Right ventricle myocardium superior (tissue), 1 donor: Measurements from ENCODE around the gene ATAD2B. TPM values are rescaled to one million over a fixed set of nuclear protein-coding genes. Genes with fewer than 3 reads are reported as not detected.
"Not testable (repeated sequence)": the region's sequence is repeated elsewhere in the genome, so short reads cannot be mapped to it uniquely, and the experiment has no call there.

Experiments
- ATAC-seq: fragments of 200-7000 bp; cut with Tn5 transposase; one replicate; pipeline ENCODE4 v1.9.1; 2020; ENCODE audit warnings: mild to moderate bottlenecking; ENCODE audit not compliant: poor library complexity
- DNase-seq: peaks from one replicate; pipeline ENCODE4 v3.0.0-alpha.2; 2020
- intact Hi-C: fragments of 100-400 bp; cut with DNase I; formaldehyde crosslinking; loops from one replicate; pipeline ENCODE4 v1.11.2; 2022
- total RNA-seq: library from RNA; stranded (reverse); fragmentation: NEBNext Ultra II Directional; extraction: Animal tissue kit (Norgen Biotek cat#: 25700); gene quantifications from one replicate; pipeline ENCODE4 v1.2.1, GENCODE V29; 2021
- donor health status: DM: no; HTN: yes; CAD: no; lungs with severe emphysema.

The ATAD2B gene
- total RNA-seq, 1 donor from 2014 or later = 6.1 TPM

DNA sequence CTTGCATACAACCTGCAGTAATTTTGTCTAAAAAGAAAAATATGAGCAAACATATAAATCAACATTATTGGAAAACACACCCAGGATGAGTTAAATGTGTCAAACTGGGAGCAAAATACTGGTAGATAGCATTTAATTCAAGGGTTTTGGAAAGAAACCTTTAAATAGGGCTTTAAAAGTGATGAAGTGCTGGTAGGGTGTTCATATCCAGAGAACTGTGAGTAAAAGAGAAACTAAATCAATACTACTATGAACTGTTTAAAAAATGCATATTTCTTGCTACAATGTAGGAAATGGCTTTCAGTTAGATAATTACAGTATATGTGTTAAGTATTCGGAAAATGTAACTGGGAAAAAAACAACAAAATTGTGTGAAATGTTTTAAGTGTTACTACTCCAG lies 117.8 kb downstream of the ATAD2B start:
- ATAC-seq = no peak
- intact Hi-C loops = no loop called here
- DNase-seq = no peak

DNA sequence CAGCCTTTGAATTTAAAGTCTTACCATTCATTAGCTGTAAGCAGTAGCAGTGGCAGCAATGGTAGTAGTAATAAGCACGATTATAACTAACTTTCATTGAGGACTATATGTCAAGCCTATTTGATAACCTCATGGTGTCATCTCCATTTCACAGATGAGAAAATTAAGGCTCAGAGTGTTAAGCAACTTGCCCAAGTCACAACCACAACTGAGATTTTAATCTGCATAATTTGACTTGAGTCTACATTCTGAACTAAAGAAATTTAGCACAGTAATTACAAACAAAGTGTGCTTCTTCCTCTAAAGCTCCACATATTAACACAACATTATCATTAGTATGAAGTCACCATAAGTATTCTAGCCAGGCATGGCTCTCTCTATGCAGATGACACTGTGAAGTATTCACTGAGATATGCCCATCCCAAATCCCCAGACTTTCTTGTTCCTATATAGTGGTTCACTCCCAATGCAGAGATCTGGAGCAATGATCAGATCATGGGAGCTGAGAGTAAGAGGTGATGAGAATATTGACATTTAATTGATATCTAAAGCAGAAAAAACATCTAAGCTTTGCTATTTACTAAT lies 120.2 kb downstream of the ATAD2B start:
- DNase-seq (no peak), ATAC-seq (no peak)
- intact Hi-C loops = no loop called here

DNA sequence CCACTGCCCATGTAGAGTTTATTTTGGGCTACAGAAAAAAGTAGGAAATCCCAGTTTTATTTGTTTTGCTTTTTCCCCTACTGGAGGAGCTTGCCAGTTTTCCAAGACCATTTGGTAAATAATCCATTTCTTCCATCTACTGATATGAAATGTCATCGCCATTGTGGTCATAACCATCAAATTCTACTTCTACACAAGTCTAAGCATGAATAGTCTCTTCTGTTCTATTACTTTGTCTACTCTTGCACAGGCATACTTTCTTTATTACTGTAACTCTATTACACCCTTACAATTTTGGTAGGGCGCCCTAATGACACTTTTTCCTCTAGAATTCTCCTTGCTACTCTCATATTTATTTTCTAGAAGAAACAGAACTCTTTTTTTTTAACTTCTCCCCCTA lies 120.7 kb downstream of the ATAD2B start:
- intact Hi-C loops = no loop called here
- DNase-seq (no peak), ATAC-seq (no peak)

DNA sequence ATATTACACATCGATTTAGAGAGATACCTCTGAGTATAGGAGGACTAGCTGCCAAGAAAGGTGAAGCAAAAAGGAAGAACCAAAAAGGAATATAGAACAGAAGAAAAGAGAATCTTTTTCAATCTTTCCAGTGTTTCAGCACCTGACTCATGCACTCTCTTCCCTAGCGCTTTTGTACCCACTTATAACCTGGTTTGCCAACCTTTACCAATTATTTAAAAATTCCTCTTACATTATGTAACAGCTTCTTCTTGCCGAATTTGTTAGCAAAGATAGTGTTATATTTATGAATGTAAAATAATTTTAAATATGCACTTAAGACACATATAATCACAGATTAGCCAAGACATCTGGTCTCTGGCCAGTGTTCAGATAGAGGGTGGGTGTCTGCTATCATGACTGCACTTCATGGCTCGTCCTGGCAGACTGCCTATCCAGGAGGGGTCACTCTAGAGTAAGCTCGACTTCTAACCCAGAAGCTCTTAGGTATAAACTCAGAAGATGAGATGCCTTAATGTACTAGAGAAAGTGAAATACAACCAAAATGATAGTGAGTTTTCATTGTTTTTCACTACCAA lies 122.9 kb downstream of the ATAD2B start:
- DNase-seq (peak; percentile 43), ATAC-seq (peak; percentile 61)
- intact Hi-C loops = no loop called here

DNA sequence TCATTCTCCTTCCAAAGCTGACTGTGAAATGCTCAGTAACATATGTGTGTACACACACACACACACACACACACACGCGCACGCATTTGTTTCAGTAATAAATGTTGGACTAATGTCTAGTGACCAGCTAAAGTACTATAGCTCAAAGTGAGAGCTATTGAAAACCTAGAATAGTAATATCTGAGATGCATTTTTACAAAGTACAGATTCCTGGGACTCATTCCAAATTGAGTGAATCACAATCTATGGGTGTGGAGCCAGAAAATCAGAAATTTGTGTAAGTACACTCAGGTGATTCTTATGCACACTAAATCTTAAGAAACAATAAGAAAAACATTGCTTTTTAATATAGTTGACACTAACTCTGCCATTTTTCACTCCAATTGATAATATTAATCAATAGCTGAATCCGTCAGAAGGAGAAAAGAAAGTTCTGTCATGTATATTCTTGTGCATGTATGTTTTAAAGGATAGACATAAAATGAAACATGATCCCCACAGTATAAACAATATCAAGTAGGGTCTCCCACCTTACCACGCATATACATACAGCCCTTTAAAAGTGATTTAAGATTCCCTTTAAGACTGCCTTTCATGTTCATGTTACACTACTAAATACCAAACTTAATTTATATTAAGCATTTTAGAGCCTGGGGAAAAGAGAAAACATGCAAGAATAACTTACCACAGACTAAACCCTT lies 123.5 kb downstream of the ATAD2B start:
- intact Hi-C loops = no loop called here
- ATAC-seq (peak; percentile 27), DNase-seq (no peak)

DNA sequence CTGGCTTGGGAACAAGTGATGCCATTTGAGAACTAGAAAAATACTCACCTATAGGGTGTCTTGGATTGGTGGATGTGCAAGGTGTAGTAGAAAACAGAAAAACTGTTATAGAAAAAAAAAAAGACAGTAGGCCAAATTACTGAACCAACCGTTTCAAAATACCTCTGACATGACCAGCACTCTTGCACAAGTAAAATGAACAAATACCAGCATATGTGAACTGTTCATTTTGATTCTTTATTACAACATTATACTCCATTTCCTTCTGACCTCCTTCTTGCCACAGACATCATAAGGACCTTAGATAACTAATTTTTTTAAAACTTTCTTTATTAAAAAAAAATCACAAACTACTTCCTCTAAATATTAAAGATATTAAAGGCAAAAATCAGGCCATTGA lies 125.5 kb downstream of the ATAD2B start:
- intact Hi-C loops = no loop called here
- ATAC-seq (no peak), DNase-seq (no peak)

DNA sequence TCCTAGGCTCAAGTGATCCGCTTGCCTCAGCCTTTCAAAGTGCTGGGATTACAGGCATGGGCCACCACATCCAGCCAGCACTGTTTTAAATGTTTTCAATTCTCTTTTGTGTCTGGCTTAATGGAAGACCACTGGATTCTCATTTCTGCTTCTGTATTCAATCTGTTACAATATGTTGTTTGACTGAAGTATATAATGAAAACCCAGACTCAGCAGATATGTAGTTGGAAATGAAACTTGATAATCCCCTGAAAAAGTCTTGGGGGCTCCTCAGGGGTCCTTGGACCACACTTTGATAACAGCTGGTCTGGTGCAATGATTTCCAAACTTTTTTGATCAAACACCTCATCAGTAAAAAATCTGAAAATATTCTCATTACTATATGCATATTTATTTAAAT lies 132.7 kb downstream of the ATAD2B start:
- DNase-seq = no peak
- intact Hi-C loops = no loop called here
- no peak for ATAC-seq

DNA sequence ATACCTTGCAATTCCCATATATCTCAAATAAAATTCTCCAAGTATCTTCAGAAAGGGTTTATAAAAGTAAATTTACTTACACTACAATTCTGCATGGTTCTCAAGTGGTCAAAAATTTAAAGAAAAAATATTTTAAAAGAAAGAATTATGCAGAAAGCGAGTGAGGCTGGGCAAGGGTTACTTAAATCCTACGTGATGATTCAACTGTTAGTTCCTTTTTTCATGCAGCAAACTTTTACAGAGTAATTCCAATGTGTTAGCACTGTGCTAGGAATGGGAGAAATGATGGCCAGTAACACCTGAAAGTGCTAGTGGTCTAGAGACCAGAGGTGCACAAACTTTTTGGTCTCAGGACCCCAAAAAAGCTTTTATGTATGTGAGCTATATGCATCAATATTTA lies 133.4 kb downstream of the ATAD2B start:
- intact Hi-C loops = no loop called here

DNA sequence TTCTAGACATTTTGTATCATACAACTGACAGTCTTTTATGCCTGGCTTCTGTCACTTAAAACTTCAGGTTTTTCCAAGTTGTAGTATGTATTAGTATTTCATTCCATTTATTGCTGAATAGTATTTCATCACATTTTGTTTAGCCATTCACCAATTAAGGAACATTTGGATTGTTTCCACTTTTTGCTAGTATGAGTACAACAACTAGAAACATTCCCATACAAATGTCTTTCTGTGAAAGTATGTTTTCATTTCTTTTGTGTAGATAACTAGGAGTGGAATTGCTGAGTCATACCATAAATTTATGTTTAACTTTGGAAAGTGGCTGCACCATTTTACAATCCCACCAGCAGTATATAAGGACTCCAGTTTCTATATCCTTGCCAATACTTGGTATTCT lies 135.9 kb downstream of the ATAD2B start:
- ATAC-seq = no peak

More for the DNA sequence above, 133.4 kb downstream of the ATAD2B start:
- ATAC-seq (no peak), DNase-seq (no peak)

DNA sequence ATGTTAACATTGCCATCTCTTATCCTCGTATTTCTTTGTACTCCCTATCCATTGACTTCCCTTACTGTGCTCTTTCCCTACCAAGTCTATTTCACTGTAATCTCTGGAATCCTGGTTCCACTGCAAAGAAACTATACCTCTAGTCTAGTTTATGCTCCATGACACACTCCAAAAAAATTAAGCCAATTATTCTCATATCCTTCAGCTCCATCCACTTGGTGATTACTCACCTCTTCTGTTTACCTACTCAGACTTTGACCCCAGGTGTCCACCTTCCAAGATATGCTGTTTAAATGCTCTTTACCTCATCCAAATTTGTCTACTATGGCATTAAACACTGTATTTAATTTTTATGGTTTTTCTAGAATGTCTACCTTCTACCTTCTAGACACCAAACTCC lies 137.9 kb downstream of the ATAD2B start:
- intact Hi-C loops = no loop called here
- ATAC-seq = no peak

More for the DNA sequence above, 135.9 kb downstream of the ATAD2B start:
- no peak for DNase-seq
- intact Hi-C loops = no loop called here

DNA sequence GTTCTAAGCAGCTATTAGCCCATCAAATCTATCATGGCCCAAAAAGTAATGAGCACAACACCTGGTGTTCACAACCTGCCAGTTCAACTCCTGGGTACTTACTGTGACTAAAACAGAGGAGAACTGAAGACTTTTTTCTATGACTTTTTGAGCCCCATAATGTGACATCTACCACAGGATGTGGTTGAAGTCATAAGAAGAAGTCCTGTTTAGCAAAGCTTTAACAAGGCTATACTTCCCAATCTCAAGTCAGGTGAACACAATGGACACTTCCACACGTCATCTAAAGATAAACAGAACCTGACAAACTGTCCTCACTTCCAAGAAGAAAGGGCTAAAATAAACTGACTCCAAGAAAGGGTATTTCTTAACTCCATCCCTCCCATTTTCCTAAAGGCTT lies 138.8 kb downstream of the ATAD2B start:
- ATAC-seq = no peak
- intact Hi-C loops = no loop called here
- no peak for DNase-seq

More for the DNA sequence above, 137.9 kb downstream of the ATAD2B start:
- no peak for DNase-seq

DNA sequence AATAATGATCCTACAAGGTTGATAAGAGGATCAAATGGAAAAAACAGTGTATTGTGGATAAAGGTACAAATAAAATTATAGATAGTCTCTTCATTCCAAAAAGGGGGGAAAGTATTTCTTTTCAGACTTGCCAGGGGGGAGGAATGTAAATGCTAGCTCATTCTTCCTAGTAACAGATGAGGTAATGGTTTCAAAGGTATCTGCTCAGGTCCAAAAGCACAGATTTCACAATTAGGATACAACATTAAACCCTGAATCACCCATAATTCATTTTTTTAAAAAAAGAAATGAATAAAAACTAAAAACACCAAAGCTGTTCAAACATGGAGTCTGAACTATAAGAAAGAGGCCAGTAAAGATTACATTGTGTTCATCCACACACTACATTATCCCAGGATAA lies 142.0 kb downstream of the ATAD2B start:
- intact Hi-C loops = no loop called here
- ATAC-seq (no peak), DNase-seq (no peak)

DNA sequence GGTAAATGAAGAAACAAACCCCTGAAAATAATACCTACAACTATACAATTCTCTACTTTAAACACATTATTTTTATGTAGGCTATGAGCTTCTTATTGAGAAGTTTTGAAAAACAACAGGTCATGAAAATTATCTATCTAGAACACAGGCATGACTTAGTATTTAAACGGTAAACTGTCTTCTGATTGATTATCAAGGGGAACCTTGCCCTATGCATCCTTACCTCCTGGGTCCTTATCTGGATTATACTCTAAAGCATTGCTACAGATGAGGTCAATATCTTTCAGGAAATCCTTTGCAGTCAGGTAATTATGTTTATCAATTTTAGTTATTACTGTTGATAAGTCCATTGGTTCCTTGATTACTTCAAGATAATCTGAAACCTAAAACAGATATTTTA lies 144.3 kb downstream of the ATAD2B start:
- ATAC-seq (no peak), DNase-seq (no peak)
- intact Hi-C loops = no loop called here

DNA sequence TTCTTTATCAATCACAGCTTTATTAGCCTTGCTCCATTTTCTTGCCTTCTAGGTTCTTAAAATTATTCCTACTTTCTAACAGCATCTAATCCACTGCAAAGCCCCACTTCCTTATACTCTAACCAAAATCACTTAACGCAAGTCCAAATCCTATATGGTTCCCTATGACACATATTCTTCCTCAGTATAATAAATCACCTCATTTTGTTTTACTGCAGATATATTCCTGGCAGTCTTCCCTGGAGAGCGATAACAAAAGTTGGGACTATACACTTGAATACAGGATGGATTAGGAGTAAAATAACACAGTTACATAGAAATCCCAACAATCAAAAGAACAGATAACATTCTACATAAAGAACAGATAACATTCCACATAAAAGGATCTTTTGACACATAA lies 144.8 kb downstream of the ATAD2B start:
- intact Hi-C loops = no loop called here
- ATAC-seq = no peak

DNA sequence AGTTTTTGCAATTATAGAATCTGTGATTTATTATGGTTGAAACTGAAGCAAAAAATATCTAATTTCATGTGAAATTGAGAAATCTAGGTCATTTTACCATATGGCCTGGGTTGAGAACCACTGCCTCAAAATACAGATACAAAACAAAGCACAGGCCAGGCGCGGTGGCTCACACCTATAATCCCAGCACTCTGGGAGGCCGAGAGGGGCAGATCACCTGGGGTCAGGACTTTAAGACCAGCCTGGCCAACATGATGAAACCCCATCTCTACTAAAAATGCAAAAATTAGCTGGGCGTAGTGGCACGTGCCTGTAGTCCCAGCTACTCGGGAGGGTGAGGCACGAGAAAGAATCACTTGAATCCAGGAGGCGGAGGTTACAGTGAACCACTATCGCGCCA lies 146.5 kb downstream of the ATAD2B start:
- DNase-seq, intact Hi-C loops, ATAC-seq: not testable (repeated sequence)

More for the DNA sequence above, 144.8 kb downstream of the ATAD2B start:
- no peak for DNase-seq

DNA sequence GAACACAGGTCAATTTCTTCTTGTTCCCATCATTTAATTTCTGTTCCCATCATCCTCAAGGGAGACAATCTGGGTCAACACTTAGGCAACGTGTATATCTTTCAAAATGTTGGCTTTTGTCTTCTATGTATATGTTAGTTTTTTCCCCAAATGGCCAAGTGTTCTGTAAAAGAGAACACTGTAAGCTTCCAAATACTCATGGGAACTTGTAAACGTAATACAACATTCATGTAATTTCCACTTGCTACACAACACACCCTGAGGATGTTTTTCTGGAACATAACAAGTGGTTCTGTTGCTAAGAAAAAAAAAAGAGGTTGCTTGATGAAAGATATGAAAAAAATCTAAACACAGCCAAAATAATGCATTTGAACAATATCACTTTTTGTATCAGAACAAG lies 149.1 kb downstream of the ATAD2B start:
- no peak for DNase-seq
- intact Hi-C loops = no loop called here
- no peak for ATAC-seq

DNA sequence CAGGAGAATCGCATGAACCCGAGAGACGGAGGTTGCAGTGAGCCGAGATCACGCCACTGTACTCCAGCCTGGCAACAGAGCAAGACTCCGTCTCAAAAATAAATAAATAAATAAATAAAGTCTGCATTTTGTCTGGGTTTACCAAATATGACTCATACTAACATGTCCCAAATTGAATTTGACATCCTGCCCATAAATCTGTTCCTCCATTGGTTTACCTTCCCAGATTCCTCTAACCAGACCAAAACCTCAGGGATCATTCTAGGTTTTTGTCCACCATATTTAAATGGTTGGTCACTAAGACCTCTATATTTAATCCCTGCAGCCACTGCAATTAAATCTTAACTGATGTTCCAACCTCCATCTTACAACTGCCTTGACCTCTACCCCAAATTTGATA lies 150.9 kb downstream of the ATAD2B start:
- intact Hi-C loops = no loop called here
- DNase-seq = no peak
- no peak for ATAC-seq

DNA sequence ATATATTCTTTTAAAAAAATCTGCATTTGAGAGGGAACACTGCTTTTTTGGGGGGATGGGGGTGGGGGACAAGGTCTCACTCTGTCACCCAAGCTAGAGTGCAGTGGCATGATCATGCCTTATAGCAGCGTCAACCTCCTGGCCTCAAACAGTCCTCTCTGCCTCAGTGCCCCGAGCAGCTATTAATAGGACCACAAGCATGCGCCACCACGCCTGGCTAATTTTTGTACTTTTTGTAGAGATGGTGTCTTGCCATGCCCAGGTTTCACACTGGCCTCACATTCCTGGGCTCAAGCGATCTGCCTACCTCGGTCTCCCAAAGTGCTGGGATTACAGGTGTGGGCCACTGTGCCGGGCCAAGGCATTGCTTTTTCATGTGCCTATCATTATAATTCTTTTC lies 154.2 kb downstream of the ATAD2B start:
- no peak for DNase-seq
- intact Hi-C loops = no loop called here
- no peak for ATAC-seq

DNA sequence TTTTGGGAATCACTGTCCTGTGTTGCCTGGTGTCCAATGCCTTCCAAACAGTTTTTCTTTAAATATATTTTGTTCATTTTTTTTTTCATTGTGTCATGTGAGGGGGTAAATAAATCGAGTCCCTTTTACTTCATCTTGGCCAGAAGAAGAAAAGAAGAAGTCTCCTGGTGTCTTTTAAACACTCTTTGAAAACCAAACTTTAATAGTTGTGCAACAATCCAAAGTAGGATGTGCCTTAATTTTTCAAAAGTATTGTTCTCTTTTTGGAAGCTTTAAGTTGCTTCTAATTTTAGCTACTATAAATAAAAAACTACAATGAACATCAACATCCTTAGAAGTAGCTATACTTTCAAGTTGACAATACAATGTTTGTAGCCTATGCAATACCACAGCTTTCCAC lies 154.9 kb downstream of the ATAD2B start:
- intact Hi-C loops = no loop called here
- no peak for ATAC-seq

DNA sequence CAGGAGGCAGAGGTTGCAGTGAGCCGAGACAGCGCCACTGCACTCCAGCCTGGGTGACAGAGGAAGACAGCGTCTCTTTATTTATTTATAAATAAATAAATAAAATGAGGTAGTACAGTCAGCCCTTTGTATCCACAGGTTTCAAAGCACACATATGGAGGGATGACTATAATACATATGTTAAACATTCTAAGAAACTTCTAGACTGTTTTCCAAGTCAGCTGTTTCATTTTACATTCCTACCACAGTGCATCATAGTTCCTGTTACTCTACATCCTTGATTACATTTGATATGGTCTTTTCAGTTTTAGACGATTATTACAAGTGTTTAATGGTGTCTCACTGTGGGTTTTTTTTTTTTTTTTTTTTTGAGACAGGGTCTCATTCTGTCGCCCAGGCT lies 157.6 kb downstream of the ATAD2B start:
- no peak for DNase-seq
- ATAC-seq = no peak
- intact Hi-C loops = no loop called here

More for the DNA sequence above, 154.9 kb downstream of the ATAD2B start:
- no peak for DNase-seq
